ENCODE data around the gene INPP5E. TPM values are rescaled to one million over a fixed set of nuclear protein-coding genes. Genes with fewer than 3 reads are reported as not detected.

Gene INPP5E
- total and polyA plus RNA-seq, 10 of the 15 experiments (the other 5 are each of a cell fraction or from before 2014, with no cell fraction given), result 0.24 to 16.0 (median 5.3) TPM

- TF ChIP-seq MXI1 (IDR thresholded peaks at IDR 0.05; ENCODE audit: low read depth, low read length), result peak; percentile 93
- no peak for TF ChIP-seq HDAC6 (IDR thresholded peaks at IDR 0.05; ENCODE audit: unreplicated experiment)
- TF ChIP-seq SRF (IDR thresholded peaks at IDR 0.05; ENCODE audit: low read depth in 2 of 2, low read length in 2 of 2), result 0 out of 4 replicates have a peak, but pooled peaks have one; percentile 13 to 43
- TF ChIP-seq JUND (IDR thresholded peaks at IDR 0.05; ENCODE audit: low read depth, low read length), result no peak
- TF ChIP-seq SUZ12 (IDR thresholded peaks at IDR 0.05; ENCODE audit: unreplicated experiment), result no peak
- no peak; the same call in 1 of the 2 replicates for TF ChIP-seq CREM (IDR thresholded peaks at IDR 0.05; ENCODE audit: low read depth)
- TF ChIP-seq SIX5 (IDR thresholded peaks at IDR 0.05; ENCODE audit: low read depth, low read length, severe bottlenecking), result peak; percentile 58
- TF ChIP-seq RELA (IDR thresholded peaks at IDR 0.05; ENCODE audit: borderline replicate concordance, partially characterized antibody), result peak; percentile 52
- TF ChIP-seq E2F4 (IDR thresholded peaks at IDR 0.05; ENCODE audit: low read depth, low read length), result no peak
- no peak for TF ChIP-seq ESRRA (IDR thresholded peaks at IDR 0.05; ENCODE audit: low read length)
- peak in 1 of 2 experiments; percentile 41; a peak in 1 of 3 replicates for TF ChIP-seq EGR1 (IDR thresholded peaks at IDR 0.05; ENCODE audit: borderline replicate concordance in 1 of 2, low read depth in 2 of 2, low read length in 2 of 2)
- TF ChIP-seq EP300 (IDR thresholded peaks at IDR 0.05; ENCODE audit: borderline replicate concordance in 1 of 2, control insufficient read depth in 1 of 2, low read depth in 2 of 2, low read length in 2 of 2), result no peak
- no peak for TF ChIP-seq FOS (IDR thresholded peaks at IDR 0.05; ENCODE audit: borderline replicate concordance, extremely low read depth, insufficient read length)
- TF ChIP-seq CEBPZ (IDR thresholded peaks at IDR 0.05; ENCODE audit: low read depth, low read length), result no peak
- TF ChIP-seq RB1 (IDR thresholded peaks at IDR 0.05; ENCODE audit: borderline replicate concordance), result peak; percentile 80; the same call in 1 of the 2 replicates
- TF ChIP-seq PAX5 (IDR thresholded peaks at IDR 0.05; ENCODE audit: borderline replicate concordance, low read depth, low read length), result no peak
- 0 out of 2 replicates have a peak, but pooled peaks have one; percentile 2 for TF ChIP-seq BCLAF1 (IDR thresholded peaks at IDR 0.05)
- peak; percentile 86; the same call in 1 of the 2 replicates for TF ChIP-seq DPF2 (IDR thresholded peaks at IDR 0.05)
- 0 out of 2 replicates have a peak, but pooled peaks have one; percentile 43 for TF ChIP-seq NR2C1 (IDR thresholded peaks at IDR 0.05)
- no peak for TF ChIP-seq JUNB (IDR thresholded peaks at IDR 0.05)
- no peak for TF ChIP-seq STAT3 (IDR thresholded peaks at IDR 0.05; ENCODE audit: low read depth, low read length)
These were observed 39.4 kb downstream of the INPP5E start, which contains the start of gene SNAPC4 (continued) for GRCh38 chr9:136400038-136400834.

Measured in GM12878 (cell line).